Gastrocnemius medialis (tissue), 4 donors: ENCODE data around the gene MKI67. TPM values are rescaled to one million over a fixed set of nuclear protein-coding genes. Genes with fewer than 3 reads are reported as not detected.

Experiments used
- ATAC-seq, 2 donors: fragments of 150-250 bp; one replicate each; pipeline ENCODE4 v1.9.1; 2016
- DNase-seq, 2 donors: peaks; one replicate each; pipeline ENCODE4 v3.0.0-alpha.2; 2019
- H3K27ac ChIP-seq, 4 donors: fragments of 200-600 bp; sonication (generic); 1 replicate in 1 of 4; 2 replicates in 3 of 4; pipeline ENCODE4 v1.5.1; 2016 to 2018; ENCODE audit warnings: mild to moderate bottlenecking in 2 of 4, moderate library complexity in 1 of 4
- H3K27me3 ChIP-seq, 3 donors: fragments of 200-600 bp; sonication (generic) in 2 of 3; 1 replicate in 1 of 3; 2 replicates in 2 of 3; pipeline versions ENCODE4 v1.5.1 to v1.6.0; 2016 to 2019; ENCODE audit warnings: mild to moderate bottlenecking in 1 of 3, moderate library complexity in 1 of 3
- H3K36me3 ChIP-seq, 2 donors: fragments of 200-600 bp; sonication (generic) in 1 of 2; one replicate each; pipeline ENCODE4 v1.5.1; 2017 to 2018
- H3K4me1 ChIP-seq, 2 donors: fragments of 200-600 bp; sonication (generic) in 1 of 2; one replicate each; pipeline ENCODE4 v1.5.1; 2016 to 2017; ENCODE audit warnings: mild to moderate bottlenecking in 2 of 2
- H3K4me3 ChIP-seq, 4 donors: fragments of 200-600 bp; sonication (generic) in 3 of 4; 1 replicate in 1 of 4; 2 replicates in 3 of 4; pipeline ENCODE4 v1.5.1; 2016 to 2019; ENCODE audit warnings: mild to moderate bottlenecking in 2 of 4
- H3K9me3 ChIP-seq, 3 donors: fragments of 200-600 bp; sonication (generic) in 2 of 3; 1 replicate in 1 of 3; 2 replicates in 2 of 3; pipeline ENCODE4 v1.5.1; 2016 to 2019
- CTCF ChIP-seq, 5 experiments: fragments of 450-650 bp in 3 of 5; fragments of 200-600 bp in 2 of 5; sonication (generic) in 2 of 5; IDR thresholded peaks in 4 of 5; conservative IDR thresholded peaks in 1 of 5; 1 replicate in 4 of 5; 2 replicates in 1 of 5; pipeline ENCODE4 v1.5.1; 2016 to 2019; ENCODE audit warnings: antibody characterized with exemption in 5 of 5, mild to moderate bottlenecking in 3 of 5, moderate library complexity in 3 of 5
- POLR2A ChIP-seq, 2 donors: fragments of 450-650 bp; IDR thresholded peaks; one replicate each; pipeline ENCODE4 v1.6.1; 2017; ENCODE audit warnings: antibody characterized with exemption in 2 of 2, mild to moderate bottlenecking in 2 of 2, moderate library complexity in 2 of 2
- in situ Hi-C, 4 donors: fragments of 200-750 bp; cut with MboI; loops; one replicate each; pipeline versions ENCODE4 v1.15.0 to v1.8.0; 2017; ENCODE audit warnings: low sequenced_read_pairs in 4 of 4
- intact Hi-C: fragments of 100-400 bp; cut with DNase I; formaldehyde crosslinking; loops from one replicate; pipeline ENCODE4 v1.15.1; 2023; ENCODE audit warnings: low total_unique reads
- total RNA-seq, 4 donors: library from RNA; depleted of rRNA; stranded (reverse); fragments of >200 nt; gene quantifications; one replicate each; pipeline versions ENCODE4 v1.1.0 to v1.2.3, GENCODE V29; 2016

Gene MKI67
- total RNA-seq, 4 donors from 2014 or later = 0.25 to 1.4 (median 0.65) TPM; not detected in 1

GRCh38 chr10:128078136-128078969, 47.9 kb downstream of the MKI67 start:
- Histone ChIP-seq H3K4me3 (no peak overlapping the region), H3K27me3 (no peaks in the 10 kb centered on the region), H3K36me3 (no peaks in the 10 kb centered on the region), H3K9me3 (no peaks in the 10 kb centered on the region), H3K27ac (no peak overlapping the region), H3K4me1 (no peaks in the 10 kb centered on the region)
- in situ Hi-C loops (no loop called here), intact Hi-C loops (loop anchor here (2.0 kb wide), 1 partner anchor 72 kb away; no protein-coding TSS in a partner anchor)
- DNase-seq = no peak
- no peak for ATAC-seq
- TF ChIP-seq CTCF (IDR thresholded peaks at IDR 0.05 in 4 of 5, conservative IDR thresholded peaks at IDR 0.05 in 1 of 5) (peak in 2 of 5 experiments; percentile 32 to 43), POLR2A (IDR thresholded peaks at IDR 0.05) (no peak)

- no peak overlapping the region for H3K4me3 ChIP-seq
- DNase-seq = no peak
- TF ChIP-seq CTCF (IDR thresholded peaks at IDR 0.05 in 4 of 5, conservative IDR thresholded peaks at IDR 0.05 in 1 of 5) = no peak
- TF ChIP-seq POLR2A (IDR thresholded peaks at IDR 0.05) = no peak
- in situ Hi-C loops = no loop called here
- no peaks in the 10 kb centered on the region for H3K27me3 ChIP-seq
- no peaks in the 10 kb centered on the region for H3K36me3 ChIP-seq
- H3K27ac ChIP-seq = no peak overlapping the region
- no peaks in the 10 kb centered on the region for H3K4me1 ChIP-seq
- no peak for ATAC-seq
- intact Hi-C loops = no loop called here
- H3K9me3 ChIP-seq = no peaks in the 10 kb centered on the region
These were observed 48.9 kb downstream of the MKI67 start for GRCh38 chr10:128077155-128077875.

GRCh38 chr10:128074589-128074988, 51.6 kb downstream of the MKI67 start:
- Histone ChIP-seq H3K27ac (no peak overlapping the region), H3K36me3 (no peaks in the 10 kb centered on the region), H3K4me1 (no peaks in the 10 kb centered on the region), H3K4me3 (no peak overlapping the region), H3K9me3 (no peaks in the 10 kb centered on the region), H3K27me3 (no peaks in the 10 kb centered on the region)
- no peak for ATAC-seq
- DNase-seq = no peak
- TF ChIP-seq CTCF (IDR thresholded peaks at IDR 0.05 in 4 of 5, conservative IDR thresholded peaks at IDR 0.05 in 1 of 5) (no peak), POLR2A (IDR thresholded peaks at IDR 0.05) (no peak)
- in situ Hi-C loops = no loop called here
- intact Hi-C loops = loop anchor here (5.0 kb wide), 1 partner anchor 42 kb away; no protein-coding TSS in a partner anchor

- ATAC-seq = no peak
- intact Hi-C loops (loop anchor here (5.0 kb wide), 1 partner anchor 42 kb away; no protein-coding TSS in a partner anchor), in situ Hi-C loops (no loop called here)
- TF ChIP-seq POLR2A (IDR thresholded peaks at IDR 0.05) (no peak), CTCF (IDR thresholded peaks at IDR 0.05 in 4 of 5, conservative IDR thresholded peaks at IDR 0.05 in 1 of 5) (no peak)
- H3K36me3 ChIP-seq = no peaks in the 10 kb centered on the region
- no peak for DNase-seq
- no peaks in the 10 kb centered on the region for H3K9me3 ChIP-seq
- no peaks in the 10 kb centered on the region for H3K4me1 ChIP-seq
- no peak overlapping the region for H3K27ac ChIP-seq
- no peak overlapping the region for H3K4me3 ChIP-seq
- H3K27me3 ChIP-seq = no peaks in the 10 kb centered on the region
These were observed 52.3 kb downstream of the MKI67 start for GRCh38 chr10:128073890-128074289.
